C4-2B (cell line): Measurements from ENCODE around the gene FAM117A.

Experiments
- ZFX ChIP-seq: fragments of 450-650 bp; IDR thresholded peaks from 2 replicates; pipeline ENCODE4 v1.6.1; 2017
- TF ChIP-seq, protein P1 (sequence below): fragments of 450-650 bp; conservative IDR thresholded peaks from 2 replicates; pipeline ENCODE4 v1.5.1; 2017; ENCODE audit warnings: mild to moderate bottlenecking

DNA sequence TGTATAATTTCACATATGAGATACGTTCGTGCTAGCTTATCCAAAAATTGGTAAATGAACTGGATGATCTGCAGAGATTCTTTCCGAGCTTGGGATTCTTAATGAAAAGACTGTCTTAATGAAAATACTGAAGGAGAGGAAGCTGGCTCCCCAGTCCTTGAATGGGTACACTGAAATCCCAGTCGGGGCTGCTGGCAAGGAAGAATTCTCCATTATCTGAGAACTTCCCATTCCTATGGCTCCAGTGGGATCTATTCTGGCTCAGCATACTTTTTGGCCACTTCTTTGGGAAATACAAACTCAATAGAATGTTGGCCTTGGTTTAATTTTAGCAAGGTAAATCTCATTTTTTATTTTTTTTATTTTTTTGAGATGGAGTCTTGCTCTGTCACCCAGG lies 32.5 kb downstream of the FAM117A start:
- TF ChIP-seq, protein P1, sequence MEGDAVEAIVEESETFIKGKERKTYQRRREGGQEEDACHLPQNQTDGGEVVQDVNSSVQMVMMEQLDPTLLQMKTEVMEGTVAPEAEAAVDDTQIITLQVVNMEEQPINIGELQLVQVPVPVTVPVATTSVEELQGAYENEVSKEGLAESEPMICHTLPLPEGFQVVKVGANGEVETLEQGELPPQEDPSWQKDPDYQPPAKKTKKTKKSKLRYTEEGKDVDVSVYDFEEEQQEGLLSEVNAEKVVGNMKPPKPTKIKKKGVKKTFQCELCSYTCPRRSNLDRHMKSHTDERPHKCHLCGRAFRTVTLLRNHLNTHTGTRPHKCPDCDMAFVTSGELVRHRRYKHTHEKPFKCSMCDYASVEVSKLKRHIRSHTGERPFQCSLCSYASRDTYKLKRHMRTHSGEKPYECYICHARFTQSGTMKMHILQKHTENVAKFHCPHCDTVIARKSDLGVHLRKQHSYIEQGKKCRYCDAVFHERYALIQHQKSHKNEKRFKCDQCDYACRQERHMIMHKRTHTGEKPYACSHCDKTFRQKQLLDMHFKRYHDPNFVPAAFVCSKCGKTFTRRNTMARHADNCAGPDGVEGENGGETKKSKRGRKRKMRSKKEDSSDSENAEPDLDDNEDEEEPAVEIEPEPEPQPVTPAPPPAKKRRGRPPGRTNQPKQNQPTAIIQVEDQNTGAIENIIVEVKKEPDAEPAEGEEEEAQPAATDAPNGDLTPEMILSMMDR = no peak
- no peak for TF ChIP-seq ZFX
